Measurements from ENCODE around the gene NLRP5.

GRCh38 chr19:56104423-56104822 is 117.8 kb downstream of the NLRP5 start:
- TF ChIP-seq, protein P1, sequence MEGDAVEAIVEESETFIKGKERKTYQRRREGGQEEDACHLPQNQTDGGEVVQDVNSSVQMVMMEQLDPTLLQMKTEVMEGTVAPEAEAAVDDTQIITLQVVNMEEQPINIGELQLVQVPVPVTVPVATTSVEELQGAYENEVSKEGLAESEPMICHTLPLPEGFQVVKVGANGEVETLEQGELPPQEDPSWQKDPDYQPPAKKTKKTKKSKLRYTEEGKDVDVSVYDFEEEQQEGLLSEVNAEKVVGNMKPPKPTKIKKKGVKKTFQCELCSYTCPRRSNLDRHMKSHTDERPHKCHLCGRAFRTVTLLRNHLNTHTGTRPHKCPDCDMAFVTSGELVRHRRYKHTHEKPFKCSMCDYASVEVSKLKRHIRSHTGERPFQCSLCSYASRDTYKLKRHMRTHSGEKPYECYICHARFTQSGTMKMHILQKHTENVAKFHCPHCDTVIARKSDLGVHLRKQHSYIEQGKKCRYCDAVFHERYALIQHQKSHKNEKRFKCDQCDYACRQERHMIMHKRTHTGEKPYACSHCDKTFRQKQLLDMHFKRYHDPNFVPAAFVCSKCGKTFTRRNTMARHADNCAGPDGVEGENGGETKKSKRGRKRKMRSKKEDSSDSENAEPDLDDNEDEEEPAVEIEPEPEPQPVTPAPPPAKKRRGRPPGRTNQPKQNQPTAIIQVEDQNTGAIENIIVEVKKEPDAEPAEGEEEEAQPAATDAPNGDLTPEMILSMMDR (IDR thresholded peaks at IDR 0.05), result no peak
- no peak for TF ChIP-seq POLR2A (IDR thresholded peaks at IDR 0.05)
- no peak for TF ChIP-seq POLR2AphosphoS5 (IDR thresholded peaks at IDR 0.05)
- no peak for TF ChIP-seq EP300 (IDR thresholded peaks at IDR 0.05)
